GM12872 (cell line): ENCODE results near the gene BID.

ENCODE experiments used
- TF ChIP-seq, protein P1 (sequence below): IDR thresholded peaks from 3 replicates; pipeline ENCODE4 v1.5.1; 2011; ENCODE audit warnings: low read depth, mild to moderate bottlenecking, low read length, moderate library complexity; ENCODE audit not compliant: insufficient read depth

The BID gene

DNA sequence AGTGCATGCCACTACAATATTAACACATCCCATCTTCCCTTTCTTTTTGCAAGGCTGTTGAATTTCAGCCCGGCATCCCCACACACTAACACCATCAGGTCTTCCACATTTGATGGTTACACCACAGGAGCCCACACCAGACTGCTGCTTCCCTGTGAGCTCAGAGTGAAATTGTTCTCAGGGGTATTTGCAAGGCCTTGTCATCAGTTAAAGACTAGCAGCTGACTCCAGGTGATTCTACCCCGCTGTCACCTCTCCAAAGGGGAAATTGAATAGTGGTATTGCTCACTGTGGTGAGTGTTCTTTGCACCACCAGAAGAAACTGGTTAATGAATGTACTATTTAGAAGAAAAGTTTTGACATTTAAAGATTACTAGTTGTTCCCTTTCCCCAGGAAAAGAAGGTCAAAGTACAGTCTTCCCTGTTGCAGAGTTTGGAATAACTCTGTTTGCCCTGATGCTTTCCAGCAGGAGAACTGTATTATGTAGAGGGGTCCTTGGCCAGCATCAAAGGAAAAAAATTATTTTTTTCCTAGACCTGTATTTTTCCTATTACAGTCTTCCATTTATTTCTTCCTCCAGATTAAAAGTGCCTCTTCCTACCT, 41.9 kb downstream of the BID start:
- TF ChIP-seq, protein P1, sequence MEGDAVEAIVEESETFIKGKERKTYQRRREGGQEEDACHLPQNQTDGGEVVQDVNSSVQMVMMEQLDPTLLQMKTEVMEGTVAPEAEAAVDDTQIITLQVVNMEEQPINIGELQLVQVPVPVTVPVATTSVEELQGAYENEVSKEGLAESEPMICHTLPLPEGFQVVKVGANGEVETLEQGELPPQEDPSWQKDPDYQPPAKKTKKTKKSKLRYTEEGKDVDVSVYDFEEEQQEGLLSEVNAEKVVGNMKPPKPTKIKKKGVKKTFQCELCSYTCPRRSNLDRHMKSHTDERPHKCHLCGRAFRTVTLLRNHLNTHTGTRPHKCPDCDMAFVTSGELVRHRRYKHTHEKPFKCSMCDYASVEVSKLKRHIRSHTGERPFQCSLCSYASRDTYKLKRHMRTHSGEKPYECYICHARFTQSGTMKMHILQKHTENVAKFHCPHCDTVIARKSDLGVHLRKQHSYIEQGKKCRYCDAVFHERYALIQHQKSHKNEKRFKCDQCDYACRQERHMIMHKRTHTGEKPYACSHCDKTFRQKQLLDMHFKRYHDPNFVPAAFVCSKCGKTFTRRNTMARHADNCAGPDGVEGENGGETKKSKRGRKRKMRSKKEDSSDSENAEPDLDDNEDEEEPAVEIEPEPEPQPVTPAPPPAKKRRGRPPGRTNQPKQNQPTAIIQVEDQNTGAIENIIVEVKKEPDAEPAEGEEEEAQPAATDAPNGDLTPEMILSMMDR = no peak

- TF ChIP-seq, protein P1 = no peak
Observed at GRCh38 chr22:17729561-17729960, 44.7 kb downstream of the BID start.

- TF ChIP-seq, protein P1 = no peak
Observed at GRCh38 chr22:17728786-17729185, 45.5 kb downstream of the BID start.

GRCh38 chr22:17726928-17727897, 47.1 kb downstream of the BID start:
- TF ChIP-seq, protein P1 = no peak

DNA sequence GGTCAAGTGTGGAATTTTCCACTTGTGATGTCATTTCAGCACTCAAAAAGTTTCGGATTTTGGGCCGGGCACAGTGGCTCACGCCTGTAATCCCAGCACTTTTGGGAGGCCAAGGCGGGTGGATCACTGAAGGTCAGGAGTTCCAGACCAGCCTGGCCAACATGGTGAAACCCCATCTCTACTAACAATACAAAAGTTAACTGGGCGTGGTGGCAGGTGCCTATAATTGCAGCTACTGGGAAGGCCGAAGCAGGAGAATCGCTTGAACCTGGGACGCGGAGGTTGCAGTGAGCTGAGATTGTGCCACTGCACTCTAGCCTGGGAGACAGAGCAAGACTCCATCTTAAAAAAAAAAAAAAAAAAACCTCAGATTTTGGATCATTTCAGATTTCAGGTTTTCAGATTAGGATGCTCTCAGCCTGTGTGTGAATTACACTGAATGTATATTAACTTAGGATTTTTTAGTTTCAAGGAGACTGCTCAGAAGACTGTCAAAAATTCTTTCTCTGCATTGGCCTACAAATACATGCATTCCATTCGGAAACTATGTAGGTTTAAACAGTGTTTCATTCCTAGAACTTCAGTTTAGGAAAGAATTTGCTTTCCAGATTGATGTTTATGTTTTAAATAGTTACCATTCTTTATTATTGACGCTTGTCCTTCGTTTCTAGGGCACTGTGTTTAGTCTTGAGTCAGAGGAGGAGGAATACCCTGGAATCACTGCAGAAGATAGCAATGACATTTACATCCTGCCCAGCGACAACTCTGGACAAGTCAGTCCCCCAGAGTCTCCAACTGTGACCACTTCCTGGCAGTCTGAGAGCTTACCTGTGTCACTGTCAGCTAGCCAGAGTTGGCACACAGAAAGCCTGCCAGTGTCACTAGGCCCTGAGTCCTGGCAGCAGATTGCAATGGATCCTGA, 48.0 kb downstream of the BID start:
- TF ChIP-seq, protein P1 = no peak

DNA sequence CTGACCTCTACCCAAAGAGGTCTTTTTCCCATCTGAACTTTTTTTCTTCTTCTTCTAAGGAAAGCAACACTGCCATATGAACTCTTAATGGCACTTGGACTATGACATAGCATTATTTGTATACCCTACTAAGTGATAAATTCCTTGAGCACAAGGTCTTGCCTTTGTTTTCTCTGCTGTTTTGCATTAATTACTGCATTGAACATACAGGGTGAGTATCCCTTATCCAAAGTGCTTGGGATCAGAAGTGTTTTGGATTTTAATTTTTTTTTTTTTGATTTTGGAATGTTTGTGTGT, 48.8 kb downstream of the BID start:
- TF ChIP-seq, protein P1 = no peak
